ENCODE measurements around the gene GMCL2. TPM values are rescaled to one million over a fixed set of nuclear protein-coding genes. Genes with fewer than 3 reads are reported as not detected.

The GMCL2 gene
- total RNA-seq, 2 donors from 2014 or later: not detected

DNA sequence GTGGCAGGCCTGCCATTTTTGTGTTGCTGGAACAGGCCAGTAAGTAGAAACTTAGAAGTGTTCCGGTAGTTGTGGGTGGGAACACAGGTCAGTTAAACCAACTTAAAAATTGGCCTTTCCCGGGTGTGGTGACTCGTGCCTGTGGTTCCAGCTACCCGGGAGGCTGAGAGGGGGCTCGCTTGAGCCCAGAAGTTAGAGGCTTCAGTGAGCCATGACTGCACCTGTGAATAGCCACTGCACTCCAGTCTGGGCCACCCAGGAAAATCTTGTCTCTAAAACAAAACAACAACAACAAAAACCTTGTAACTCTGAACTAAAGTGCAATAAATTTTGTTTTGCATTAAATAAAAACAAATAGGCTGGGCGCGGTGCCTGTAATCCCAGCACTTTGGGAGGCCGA is 32.1 kb downstream of the GMCL2 start:
- Histone ChIP-seq H3K4me1 (peaks cover 29% of the 10 kb centered on the region), H3K9me3 (no peaks in the 10 kb centered on the region), H3K27ac (no peak overlapping the region), H3K36me3 (replicated peaks in 1 of 2; ENCODE audit: insufficient read depth in 1 of 2, low read depth in 2 of 2) (peaks cover 0 to under 1% of the 10 kb centered on the region in 2 donors), H3K27me3 (no peaks in the 10 kb centered on the region), H3K4me3 (no peak overlapping the region)
- no peak for DNase-seq
- 75 to 89% methylated on average over 8 of the region's 8 CpGs for WGBS, 2 donors
- intact Hi-C loops (cut with DNase I): no loop called here
- ATAC-seq: no peak
- no peak for TF ChIP-seq POLR2A (IDR thresholded peaks at IDR 0.05)
- TF ChIP-seq, protein P1, sequence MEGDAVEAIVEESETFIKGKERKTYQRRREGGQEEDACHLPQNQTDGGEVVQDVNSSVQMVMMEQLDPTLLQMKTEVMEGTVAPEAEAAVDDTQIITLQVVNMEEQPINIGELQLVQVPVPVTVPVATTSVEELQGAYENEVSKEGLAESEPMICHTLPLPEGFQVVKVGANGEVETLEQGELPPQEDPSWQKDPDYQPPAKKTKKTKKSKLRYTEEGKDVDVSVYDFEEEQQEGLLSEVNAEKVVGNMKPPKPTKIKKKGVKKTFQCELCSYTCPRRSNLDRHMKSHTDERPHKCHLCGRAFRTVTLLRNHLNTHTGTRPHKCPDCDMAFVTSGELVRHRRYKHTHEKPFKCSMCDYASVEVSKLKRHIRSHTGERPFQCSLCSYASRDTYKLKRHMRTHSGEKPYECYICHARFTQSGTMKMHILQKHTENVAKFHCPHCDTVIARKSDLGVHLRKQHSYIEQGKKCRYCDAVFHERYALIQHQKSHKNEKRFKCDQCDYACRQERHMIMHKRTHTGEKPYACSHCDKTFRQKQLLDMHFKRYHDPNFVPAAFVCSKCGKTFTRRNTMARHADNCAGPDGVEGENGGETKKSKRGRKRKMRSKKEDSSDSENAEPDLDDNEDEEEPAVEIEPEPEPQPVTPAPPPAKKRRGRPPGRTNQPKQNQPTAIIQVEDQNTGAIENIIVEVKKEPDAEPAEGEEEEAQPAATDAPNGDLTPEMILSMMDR (IDR thresholded peaks at IDR 0.05): no peak

DNA sequence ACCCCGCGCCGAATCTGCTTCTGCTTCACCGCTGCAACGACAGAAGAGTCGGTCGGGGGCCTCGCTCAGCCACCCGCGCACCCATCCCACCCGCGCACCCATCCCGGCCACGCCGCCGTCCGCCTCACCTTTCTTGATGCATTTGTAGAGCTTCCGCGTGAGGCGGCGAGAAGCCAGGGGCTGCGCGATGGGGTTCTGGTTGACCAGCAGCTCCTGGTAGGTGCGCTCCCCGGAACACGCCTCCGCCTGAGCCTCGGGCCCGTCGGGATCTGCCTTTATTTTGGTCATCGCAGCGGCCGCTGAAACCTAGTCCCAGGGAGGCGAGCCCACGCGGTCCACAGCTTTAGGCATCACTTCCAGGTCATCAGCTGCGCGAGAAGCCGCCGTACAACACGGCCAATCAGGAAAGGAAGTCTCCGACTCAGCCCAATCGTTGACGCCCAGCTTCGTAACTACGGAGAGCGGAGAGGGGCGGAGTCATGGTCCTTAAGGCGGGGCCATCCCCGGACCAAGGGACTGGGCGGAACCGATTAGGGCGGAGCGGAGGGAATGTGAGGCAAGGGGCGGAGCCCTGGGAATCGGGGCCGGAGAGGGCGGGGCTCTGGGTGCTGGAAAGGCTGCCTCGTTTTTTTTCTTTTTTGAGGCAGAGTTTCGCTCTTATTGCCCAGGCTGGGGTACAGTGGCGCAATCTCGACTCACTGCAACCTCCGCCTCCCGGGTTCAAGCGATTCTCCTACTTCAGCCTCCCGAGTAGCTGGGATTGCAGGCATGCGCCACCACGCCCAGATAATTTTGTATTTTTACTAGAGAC is 33.4 kb downstream of the GMCL2 start, which contains the start of gene NHP2:
TSS of gene NHP2 (minus strand) at position 356 of the 811 bp plus-strand sequence. CDS start at position 288, 68 bp downstream.
- H3K4me1 ChIP-seq: peaks cover 29% of the 10 kb centered on the region
- peak within 1 kb of the TSS in 3 of 4 donors; percentile 39 to 81 (median 65) for H3K27ac ChIP-seq
- ATAC-seq: peak; percentile 100
- H3K36me3 ChIP-seq (replicated peaks in 1 of 2; ENCODE audit: insufficient read depth in 1 of 2, low read depth in 2 of 2): peaks cover 1 to 12% of the 10 kb centered on the region in 2 donors
- peak within 1 kb of the TSS; percentile 39 to 59 for H3K4me3 ChIP-seq
- H3K27me3 ChIP-seq: no peaks in the 10 kb centered on the region
- H3K9me3 ChIP-seq: no peaks in the 10 kb centered on the region
- TF ChIP-seq, protein P1 (IDR thresholded peaks at IDR 0.05): no peak
- TF ChIP-seq POLR2A (IDR thresholded peaks at IDR 0.05): peak; percentile 23 to 73 (median 69)
- DNase-seq: peak; percentile 99
- 2 to 7% methylated on average over 28 to 68 of the region's 68 CpGs for WGBS, 2 donors
- intact Hi-C loops (cut with DNase I): no loop called here

DNA sequence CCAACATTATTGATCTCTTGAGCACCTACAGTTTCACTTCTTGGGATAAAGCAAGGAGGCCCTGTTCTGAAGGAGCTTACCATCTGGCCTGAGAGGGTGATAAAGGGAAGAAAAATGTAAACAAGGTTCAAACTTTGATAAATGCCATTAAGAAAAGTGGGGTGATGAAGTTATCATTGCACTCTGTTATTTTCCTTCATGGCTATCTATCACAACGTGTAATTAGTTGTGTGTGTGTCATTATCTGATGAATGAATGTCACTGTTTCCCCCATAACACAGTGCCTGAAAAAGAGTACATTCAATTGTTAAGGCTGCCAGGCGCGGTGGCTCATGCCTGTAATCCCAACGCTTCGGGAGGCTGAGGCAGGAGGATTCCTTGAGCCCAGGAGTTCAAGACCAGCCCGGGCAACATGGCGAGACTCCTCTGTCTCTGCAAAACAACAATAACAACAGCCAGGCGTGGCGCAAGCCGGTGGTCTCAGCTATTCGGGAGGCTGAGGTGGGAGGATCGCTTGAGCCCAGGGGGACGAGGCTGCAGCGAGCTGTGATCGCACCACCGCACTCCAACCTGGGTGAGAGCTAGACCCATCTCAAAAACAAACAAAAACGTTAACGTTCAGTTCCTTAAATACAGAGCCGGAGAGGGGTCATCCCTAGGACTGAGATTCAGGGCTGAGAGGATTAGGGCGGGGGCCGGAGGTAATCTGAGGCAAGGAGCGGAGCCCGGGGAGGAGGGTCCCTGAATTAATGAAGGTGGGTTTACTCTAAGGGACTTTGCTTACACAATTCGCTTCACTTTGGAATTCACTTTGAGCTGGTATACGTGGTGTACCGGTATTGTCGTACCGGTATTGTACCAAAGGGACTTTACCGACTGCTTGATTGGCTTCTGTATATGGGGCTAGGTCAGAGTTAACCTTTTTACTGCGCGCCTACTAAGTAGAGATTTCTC is 34.4 kb downstream of the GMCL2 start:
- 41 to 48% methylated on average over 31 of the region's 31 CpGs for WGBS, 2 donors
- DNase-seq (no peak), ATAC-seq (no peak)
- Histone ChIP-seq H3K9me3 (no peaks in the 10 kb centered on the region), H3K27ac (peak overlapping the region in 3 of 4 donors; percentile 39 to 81 (median 65)), H3K4me3 (peak overlapping the region; percentile 39 to 59), H3K36me3 (replicated peaks in 1 of 2; ENCODE audit: insufficient read depth in 1 of 2, low read depth in 2 of 2) (peaks cover 8 to 19% of the 10 kb centered on the region in 2 donors), H3K27me3 (no peaks in the 10 kb centered on the region), H3K4me1 (peaks cover 29% of the 10 kb centered on the region)
- intact Hi-C loops (cut with DNase I): no loop called here
- TF ChIP-seq, protein P1 (IDR thresholded peaks at IDR 0.05): no peak
- TF ChIP-seq POLR2A (IDR thresholded peaks at IDR 0.05): no peak

DNA sequence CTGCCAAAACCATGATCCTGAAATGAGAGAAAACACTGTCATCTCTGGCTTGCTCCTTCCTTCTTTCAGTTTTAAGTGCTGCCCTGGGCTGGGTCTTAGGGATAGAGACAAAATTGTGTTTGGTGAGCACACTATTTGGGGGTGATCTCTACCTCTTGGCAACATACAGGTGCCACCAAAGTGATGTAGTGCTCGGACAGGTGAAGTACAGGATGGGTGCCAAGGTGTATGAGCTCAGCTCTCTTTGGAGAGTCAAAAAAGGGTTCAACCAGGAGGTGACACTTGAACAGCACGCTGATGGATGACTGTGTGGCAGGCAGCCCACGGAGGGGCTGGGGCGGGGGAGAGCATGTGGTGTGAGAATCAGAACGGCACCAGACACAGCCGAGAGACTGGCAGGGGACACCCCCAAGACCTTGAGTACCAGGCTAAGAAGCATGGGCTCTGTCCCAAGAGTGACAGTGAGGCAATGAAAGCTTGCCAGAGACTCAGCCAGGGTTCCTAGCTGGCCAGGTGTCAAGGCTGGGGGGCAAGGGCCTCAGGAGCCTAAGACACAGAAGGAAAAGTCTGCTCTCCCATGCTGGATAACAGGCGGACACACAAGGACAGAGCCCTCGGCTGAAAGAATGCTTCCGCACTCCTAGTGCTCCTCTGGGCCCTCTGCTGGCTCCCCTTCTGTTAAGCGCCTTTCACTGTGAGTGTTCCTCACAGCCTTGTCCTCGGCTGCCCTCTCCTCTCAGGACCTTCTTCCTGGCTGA is 36.0 kb downstream of the GMCL2 start:
- 62 to 65% methylated on average over 11 of the region's 11 CpGs for WGBS, 2 donors
- Histone ChIP-seq H3K36me3 (replicated peaks in 1 of 2; ENCODE audit: insufficient read depth in 1 of 2, low read depth in 2 of 2) (peaks cover 8 to 32% of the 10 kb centered on the region in 2 donors), H3K27ac (no peak overlapping the region), H3K9me3 (no peaks in the 10 kb centered on the region), H3K4me1 (peaks cover 29% of the 10 kb centered on the region), H3K4me3 (no peak overlapping the region), H3K27me3 (no peaks in the 10 kb centered on the region)
- no peak for ATAC-seq
- no peak for TF ChIP-seq POLR2A (IDR thresholded peaks at IDR 0.05)
- TF ChIP-seq, protein P1 (IDR thresholded peaks at IDR 0.05): no peak
- DNase-seq: no peak
- intact Hi-C loops (cut with DNase I): no loop called here
